Measurements from ENCODE around the gene DNAJC4. TPM values are rescaled to one million over a fixed set of nuclear protein-coding genes. Genes with fewer than 3 reads are reported as not detected.

Gene DNAJC4
- total and polyA plus RNA-seq, 2 of the 8 experiments (the other 6 are each of a cell fraction or from before 2014, with no cell fraction given), result 14.6 to 31.0 TPM

DNA sequence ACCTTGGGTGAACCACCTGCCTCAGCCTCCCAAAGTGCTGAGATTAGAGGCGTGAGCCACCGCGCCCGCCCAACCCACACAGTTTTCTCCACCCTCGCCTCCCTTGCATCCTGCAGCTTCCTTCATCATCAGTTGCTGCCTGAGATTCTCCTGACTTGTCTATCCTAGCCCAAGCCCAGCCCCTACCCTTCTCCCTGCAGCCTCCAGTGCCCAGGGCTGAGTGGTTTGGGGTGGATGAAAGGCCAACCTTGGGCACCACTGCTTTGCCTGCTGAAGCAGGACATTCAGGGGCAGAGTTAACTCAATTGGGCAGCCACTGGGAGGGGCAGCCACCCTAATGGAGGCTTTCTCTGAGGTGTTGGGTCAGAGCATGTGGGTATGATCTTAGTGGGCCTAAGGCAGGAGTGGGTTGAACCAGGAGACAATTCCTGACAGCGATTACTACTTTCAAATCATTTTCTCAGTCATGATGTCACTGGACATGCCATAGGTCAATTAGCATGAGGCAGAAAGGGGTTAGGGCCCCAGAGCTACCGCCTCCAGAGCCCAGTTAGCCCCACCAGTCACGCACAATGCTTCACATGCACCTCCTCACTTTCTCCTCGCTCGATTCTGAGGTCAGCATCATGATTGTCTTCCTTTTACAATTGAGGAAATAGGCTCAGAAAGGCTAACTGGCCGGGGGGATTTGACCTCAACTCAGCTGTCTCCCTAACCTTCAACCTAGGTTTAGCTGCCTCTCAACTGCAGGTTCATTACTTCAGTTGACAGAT lies 9.5 kb downstream of the DNAJC4 start:
- Histone ChIP-seq H3K27me3 (replicated peaks in 1 of 4; ENCODE audit: control insufficient read depth in 3 of 4, extremely low read depth in 1 of 4, insufficient read depth in 3 of 4, low read length in 3 of 4) (peaks cover 0 to 3% (median 0%) of the 10 kb centered on the region in 4 experiments; a peak in 2 of 7 replicates), H3K23me2 (ENCODE audit: low read depth, low read length) (peaks cover 14% of the 10 kb centered on the region), H2BK20ac (ENCODE audit: low read length) (no peak overlapping the region), H4K8ac (ENCODE audit: extremely low read depth, insufficient read depth, low read length) (peak overlapping the region; percentile 90), H3K9me3 (ENCODE audit: insufficient read depth in 2 of 2, low read depth in 1 of 2, low read length in 1 of 2) (no peaks in the 10 kb centered on the region), H4K20me1 (replicated peaks in 1 of 2; ENCODE audit: control insufficient read depth in 1 of 2, insufficient read depth in 2 of 2, low read length in 2 of 2) (peaks cover 0 to 13% of the 10 kb centered on the region in 2 experiments), H3K9ac (replicated peaks in 1 of 4; ENCODE audit: extremely low read depth in 1 of 4, low read depth in 3 of 4, low read length in 3 of 4) (no peak overlapping the region; a peak in 2 of 7 replicates), H3K4me2 (ENCODE audit: insufficient read depth in 1 of 2, low read depth in 2 of 2, low read length in 2 of 2) (peak overlapping the region; percentile 82 to 85), H3K23ac (ENCODE audit: insufficient read length) (no peak overlapping the region), H3K14ac (ENCODE audit: insufficient read length) (no peak overlapping the region), H3K18ac (ENCODE audit: extremely low read depth, low read length) (no peak overlapping the region), H3K4me3 (ENCODE audit: extremely low read depth in 1 of 4, insufficient read depth in 2 of 4, low read depth in 3 of 4, low read length in 4 of 4) (peak overlapping the region; percentile 67 to 82 (median 78); a peak in 7 of 8 replicates), H2AK5ac (ENCODE audit: low read depth, low read length) (peak overlapping the region; percentile 26; the same call in 1 of the 2 replicates), H2BK12ac (ENCODE audit: low read depth, low read length) (peak overlapping the region; percentile 84; the same call in 1 of the 2 replicates), H3K56ac (replicated peaks; ENCODE audit: insufficient read length, low read depth, low read length) (no peak overlapping the region), H3K4me1 (replicated peaks in 1 of 4; ENCODE audit: control insufficient read depth in 3 of 4, insufficient read depth in 4 of 4, low read length in 3 of 4) (peaks cover 0 to 16% (median 8%) of the 10 kb centered on the region in 4 experiments; a peak in 6 of 7 replicates), H4K91ac (replicated peaks; ENCODE audit: insufficient read length, low read length) (peak overlapping the region; percentile 17), H4K5ac (ENCODE audit: insufficient read length, low read depth, low read length) (no peak overlapping the region), H2BK15ac (ENCODE audit: low read length) (no peak overlapping the region), H2BK5ac (ENCODE audit: low read depth, low read length) (peak overlapping the region; percentile 88), H3K79me1 (ENCODE audit: low read depth, low read length) (no peaks in the 10 kb centered on the region), H3K27ac (ENCODE audit: low read depth, low read length) (peak overlapping the region; percentile 87; the same call in 1 of the 2 replicates), H3K4ac (replicated peaks; ENCODE audit: insufficient read length, low read depth, low read length) (peak overlapping the region; percentile 27), H3K36me3 (ENCODE audit: control insufficient read depth in 2 of 4, insufficient read depth in 4 of 4, low read length in 3 of 4) (peaks cover 0 to 16% (median 7%) of the 10 kb centered on the region in 4 experiments; a peak in 4 of 8 replicates), H2AFZ (ENCODE audit: low read length) (no peak overlapping the region), H3K79me2 (ENCODE audit: control insufficient read depth in 1 of 2, insufficient read depth in 2 of 2, low read length in 2 of 2) (peaks cover 0 to 6% of the 10 kb centered on the region in 2 experiments; a peak in 1 of 4 replicates), H2BK120ac (replicated peaks; ENCODE audit: low read depth, low read length) (no peak overlapping the region)
- no peak for FAIRE-seq
- CTCF ChIA-PET (ENCODE audit: partially characterized antibody), result interaction anchor here (1.6 to 4.5 kb wide), 2 partner anchors 12 to 33 kb away, joined by 4 to 26 read pairs; partner anchors contain the start of gene PLCB3
- TF ChIP-seq, protein P1, sequence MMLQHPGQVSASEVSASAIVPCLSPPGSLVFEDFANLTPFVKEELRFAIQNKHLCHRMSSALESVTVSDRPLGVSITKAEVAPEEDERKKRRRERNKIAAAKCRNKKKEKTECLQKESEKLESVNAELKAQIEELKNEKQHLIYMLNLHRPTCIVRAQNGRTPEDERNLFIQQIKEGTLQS (IDR thresholded peaks at IDR 0.05; ENCODE audit: insufficient read depth, low read depth, low read length), result no peak
- TF ChIP-seq KDM4A (IDR thresholded peaks at IDR 0.05; ENCODE audit: low read depth, low read length, severe bottlenecking) (no peak), CREB1 (IDR thresholded peaks at IDR 0.05) (no peak), TEAD4 (IDR thresholded peaks at IDR 0.05; ENCODE audit: low read depth, low read length) (no peak), SP1 (IDR thresholded peaks at IDR 0.05; ENCODE audit: low read depth, low read length) (no peak)
- TF ChIP-seq, protein P2, sequence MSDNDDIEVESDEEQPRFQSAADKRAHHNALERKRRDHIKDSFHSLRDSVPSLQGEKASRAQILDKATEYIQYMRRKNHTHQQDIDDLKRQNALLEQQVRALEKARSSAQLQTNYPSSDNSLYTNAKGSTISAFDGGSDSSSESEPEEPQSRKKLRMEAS (IDR thresholded peaks at IDR 0.05), result no peak
- WGBS, 2 experiments (ENCODE audit: extremely low coverage in 1 of 2, insufficient coverage in 1 of 2, insufficient read length in 1 of 2, insufficient replicate concordance in 2 of 2, low coverage in 1 of 2, low lambda C conversion rate in 2 of 2, missing lambda C conversion rate in 1 of 2), result 90% methylated on average over 11 of the region's 11 CpGs; no CpG with 5 or more reads in 1 of the 2 experiments
- no peak for DNase-seq (ENCODE audit: low read depth in 1 of 2, low spot score in 2 of 2)
- POLR2A ChIA-PET (ENCODE audit: partially characterized antibody), result interaction anchor here (0.8 to 13.1 kb wide), 6 partner anchors 7 to 55 kb away, joined by 4 to 352 read pairs (median 6); partner anchors contain the start of genes FKBP2, NUDT22, PLCB3 and PPP1R14B

All from H1 (cell line).